Thoracic aorta (tissue), 2 donors: ENCODE data around the gene TEFM. TPM values are rescaled to one million over a fixed set of nuclear protein-coding genes. Genes with fewer than 3 reads are reported as not detected.

ENCODE experiments used
- ATAC-seq: fragments of 150-250 bp; one replicate; pipeline ENCODE4 v1.8.0; 2017; ENCODE audit warnings: low read depth; ENCODE audit not compliant: insufficient number of reproducible peaks, low FRiP score
- DNase-seq: peaks from one replicate; pipeline ENCODE4 v3.0.0-alpha.2; 2020; ENCODE audit warnings: low spot score
- H3K27ac ChIP-seq, 2 donors: fragments of 200-600 bp; sonication (generic); 1 replicate in 1 of 2; 2 replicates in 1 of 2; pipeline ENCODE4 v1.5.1; 2016; ENCODE audit warnings: mild to moderate bottlenecking in 2 of 2, moderate library complexity in 2 of 2
- H3K27me3 ChIP-seq: fragments of 200-600 bp; sonication (generic); replicated peaks from 2 replicates; pipeline ENCODE4 v1.6.0; 2016; ENCODE audit warnings: mild to moderate bottlenecking; ENCODE audit not compliant: insufficient read depth
- H3K36me3 ChIP-seq: fragments of 200-600 bp; sonication (generic); one replicate; pipeline ENCODE4 v1.5.1; 2016
- H3K4me1 ChIP-seq, 2 donors: fragments of 200-600 bp; sonication (generic); 1 replicate in 1 of 2; 2 replicates in 1 of 2; pipeline versions ENCODE4 v1.5.1 to v1.6.0; 2016; ENCODE audit warnings: low read depth in 2 of 2, mild to moderate bottlenecking in 1 of 2; ENCODE audit not compliant: control insufficient read depth in 1 of 2
- H3K4me3 ChIP-seq: fragments of 200-600 bp; sonication (generic); 2 replicates; pipeline ENCODE4 v1.5.1; 2016; ENCODE audit warnings: mild to moderate bottlenecking
- H3K9me3 ChIP-seq: fragments of 200-600 bp; sonication (generic); 2 replicates; pipeline ENCODE4 v1.5.1; 2016
- CTCF ChIP-seq: fragments of 200-600 bp; sonication (generic); IDR thresholded peaks from one replicate; pipeline ENCODE4 v1.5.1; 2019; ENCODE audit warnings: antibody characterized with exemption
- total RNA-seq, 2 donors: library from RNA; depleted of rRNA; stranded (reverse); fragments of >200 nt; gene quantifications; one replicate each; pipeline versions ENCODE4 v1.1.0 to v1.2.3, GENCODE V29; 2016

The TEFM gene
- total RNA-seq, 2 donors from 2014 or later = 9.1 to 22.8 TPM

DNA sequence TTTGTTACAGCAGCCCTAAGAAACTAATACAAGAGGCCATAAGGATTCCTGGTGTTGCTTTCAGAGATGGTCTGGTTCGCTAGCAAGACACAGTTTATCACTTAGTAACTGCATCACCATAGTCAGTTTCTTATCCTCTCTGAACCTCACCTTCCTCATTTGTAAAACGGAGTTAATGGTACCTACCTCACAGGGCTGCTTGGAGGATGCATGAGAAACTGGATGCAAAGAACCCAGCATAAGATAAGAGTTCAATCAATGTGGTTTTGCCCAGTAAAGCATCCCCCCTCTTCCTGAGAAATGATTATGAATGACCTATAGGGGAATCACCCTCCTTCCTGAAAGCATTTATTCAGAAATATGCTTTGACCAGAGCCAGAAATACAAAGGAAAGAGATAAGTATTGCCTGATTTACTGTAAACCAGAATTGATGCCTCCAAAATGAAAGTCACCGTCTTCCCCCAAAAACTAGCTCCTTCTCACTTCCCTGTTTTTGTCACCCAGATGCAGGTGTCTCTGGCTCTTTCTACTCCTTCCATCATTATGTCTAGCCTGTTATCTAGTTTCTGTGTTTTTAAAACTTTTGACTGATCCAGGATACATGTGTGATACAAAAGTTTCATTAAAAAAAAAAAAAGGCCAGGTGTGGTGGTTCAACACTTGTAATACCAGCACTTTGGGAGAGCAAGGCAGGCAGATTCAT lies 2.8 kb upstream of the TEFM start:
- H3K27me3 ChIP-seq = no peaks in the 10 kb centered on the region
- TF ChIP-seq CTCF = no peak
- no peak for ATAC-seq
- H3K9me3 ChIP-seq = no peaks in the 10 kb centered on the region
- H3K4me1 ChIP-seq = peaks cover 13 to 22% of the 10 kb centered on the region in 2 donors
- no peak for DNase-seq
- no peak overlapping the region for H3K4me3 ChIP-seq
- no peaks in the 10 kb centered on the region for H3K36me3 ChIP-seq
- H3K27ac ChIP-seq = no peak overlapping the region

- peaks cover 13 to 22% of the 10 kb centered on the region in 2 donors for H3K4me1 ChIP-seq
- peak overlapping the region; percentile 77 to 85 for H3K27ac ChIP-seq
- H3K27me3 ChIP-seq = no peaks in the 10 kb centered on the region
- DNase-seq = no peak
- no peak for TF ChIP-seq CTCF
- H3K9me3 ChIP-seq = no peaks in the 10 kb centered on the region
- peak overlapping the region; percentile 91 for H3K4me3 ChIP-seq
- ATAC-seq = no peak
- H3K36me3 ChIP-seq = peaks cover 5% of the 10 kb centered on the region
Measured at GRCh38 chr17:30905742-30906100, 317 bp downstream of the TEFM start.

GRCh38 chr17:30897311-30897710 lies 8.7 kb downstream of the TEFM start:
- Histone ChIP-seq H3K4me1 (no peaks in the 10 kb centered on the region), H3K27me3 (no peaks in the 10 kb centered on the region), H3K9me3 (no peaks in the 10 kb centered on the region), H3K36me3 (peaks cover 9% of the 10 kb centered on the region), H3K4me3 (no peak overlapping the region), H3K27ac (no peak overlapping the region)
- ATAC-seq (no peak), DNase-seq (no peak)
- no peak for TF ChIP-seq CTCF

DNA sequence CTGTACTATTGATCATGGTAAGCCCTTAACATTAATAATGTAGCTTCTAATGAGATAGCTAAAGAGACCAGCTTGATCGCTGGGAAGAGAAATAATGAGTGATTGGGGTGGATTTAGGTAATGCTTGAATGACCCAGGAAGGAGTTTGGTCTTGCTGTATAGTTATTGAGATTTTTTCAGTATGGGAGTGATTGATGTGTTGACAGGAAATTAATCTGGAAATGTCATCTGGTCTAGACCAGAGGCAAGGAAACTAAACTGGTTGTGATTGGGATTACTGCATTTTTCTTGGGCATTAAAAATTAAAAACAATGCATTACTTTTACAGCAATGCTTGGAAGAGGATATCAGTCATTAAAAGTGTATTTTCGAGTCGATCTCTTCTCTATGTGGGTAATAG lies 11.8 kb downstream of the TEFM start:
- DNase-seq = no peak
- no peak for ATAC-seq
- Histone ChIP-seq H3K27ac (no peak overlapping the region), H3K9me3 (no peaks in the 10 kb centered on the region), H3K27me3 (no peaks in the 10 kb centered on the region), H3K36me3 (peaks cover 5% of the 10 kb centered on the region), H3K4me1 (no peaks in the 10 kb centered on the region), H3K4me3 (no peak overlapping the region)
- TF ChIP-seq CTCF = no peak

- Histone ChIP-seq H3K4me1 (no peaks in the 10 kb centered on the region), H3K27me3 (no peaks in the 10 kb centered on the region), H3K36me3 (no peaks in the 10 kb centered on the region), H3K27ac (no peak overlapping the region), H3K9me3 (no peaks in the 10 kb centered on the region), H3K4me3 (no peak overlapping the region)
- ATAC-seq (no peak), DNase-seq (no peak)
- no peak for TF ChIP-seq CTCF
Measured at GRCh38 chr17:30886187-30886586, 19.9 kb downstream of the TEFM start.
